T-helper 22 cell (primary cell): Measurements from ENCODE around the gene ZYX.
"Not testable (repeated sequence)": the region's sequence is repeated elsewhere in the genome, so short reads cannot be mapped to it uniquely, and the experiment has no call there.

Experiments used
- DNase-seq: peaks from one replicate; pipeline ENCODE4 v3.0.0-alpha.2; 2020; ENCODE audit warnings: low read depth

ZYX gene

GRCh38 chr7:143384661-143385631 lies 3.8 kb downstream of the ZYX start:
- DNase-seq = no peak

GRCh38 chr7:143385891-143386781 lies 5.0 kb downstream of the ZYX start:
- no peak for DNase-seq

GRCh38 chr7:143387156-143387975 lies 6.2 kb downstream of the ZYX start:
- no peak for DNase-seq

GRCh38 chr7:143388051-143388450 lies 6.9 kb downstream of the ZYX start:
- no peak for DNase-seq

- no peak for DNase-seq
Observed at GRCh38 chr7:143388491-143389101, 7.5 kb downstream of the ZYX start.

- no peak for DNase-seq
Observed at GRCh38 chr7:143389316-143390103, 8.4 kb downstream of the ZYX start.

GRCh38 chr7:143390104-143390772 lies 9.1 kb downstream of the ZYX start:
- DNase-seq = no peak

GRCh38 chr7:143390773-143391317 lies 9.7 kb downstream of the ZYX start:
- no peak for DNase-seq

GRCh38 chr7:143391462-143392404 lies 10.6 kb downstream of the ZYX start:
- DNase-seq = no peak

- not testable (repeated sequence) for DNase-seq
Observed at GRCh38 chr7:143392427-143392826, 11.3 kb downstream of the ZYX start.

- DNase-seq = no peak
Observed at GRCh38 chr7:143392875-143393266, 11.7 kb downstream of the ZYX start.

- DNase-seq = no peak
Observed at GRCh38 chr7:143393267-143394041, 12.3 kb downstream of the ZYX start.

GRCh38 chr7:143394068-143394467 lies 12.9 kb downstream of the ZYX start:
- DNase-seq = no peak

- no peak for DNase-seq
Observed at GRCh38 chr7:143394777-143395176, 13.6 kb downstream of the ZYX start.

GRCh38 chr7:143395187-143396149 lies 14.3 kb downstream of the ZYX start:
- DNase-seq = no peak

GRCh38 chr7:143396182-143396581 lies 15.0 kb downstream of the ZYX start:
- DNase-seq = no peak
